GM19035 (cell line): Measurements from ENCODE around the gene PROCA1.
A peak's percentile ranks its signal among the peaks of the same experiment; 100 is the strongest.
"Not testable (repeated sequence)": the region's sequence is repeated elsewhere in the genome, so short reads cannot be mapped to it uniquely, and the experiment has no call there.

ENCODE experiments used
- ATAC-seq: cut with Tn5 transposase; IDR thresholded peaks from one replicate; pipeline ENCODE4 v1.9.1; 2021; ENCODE audit not compliant: unreplicated experiment

The PROCA1 gene

DNA sequence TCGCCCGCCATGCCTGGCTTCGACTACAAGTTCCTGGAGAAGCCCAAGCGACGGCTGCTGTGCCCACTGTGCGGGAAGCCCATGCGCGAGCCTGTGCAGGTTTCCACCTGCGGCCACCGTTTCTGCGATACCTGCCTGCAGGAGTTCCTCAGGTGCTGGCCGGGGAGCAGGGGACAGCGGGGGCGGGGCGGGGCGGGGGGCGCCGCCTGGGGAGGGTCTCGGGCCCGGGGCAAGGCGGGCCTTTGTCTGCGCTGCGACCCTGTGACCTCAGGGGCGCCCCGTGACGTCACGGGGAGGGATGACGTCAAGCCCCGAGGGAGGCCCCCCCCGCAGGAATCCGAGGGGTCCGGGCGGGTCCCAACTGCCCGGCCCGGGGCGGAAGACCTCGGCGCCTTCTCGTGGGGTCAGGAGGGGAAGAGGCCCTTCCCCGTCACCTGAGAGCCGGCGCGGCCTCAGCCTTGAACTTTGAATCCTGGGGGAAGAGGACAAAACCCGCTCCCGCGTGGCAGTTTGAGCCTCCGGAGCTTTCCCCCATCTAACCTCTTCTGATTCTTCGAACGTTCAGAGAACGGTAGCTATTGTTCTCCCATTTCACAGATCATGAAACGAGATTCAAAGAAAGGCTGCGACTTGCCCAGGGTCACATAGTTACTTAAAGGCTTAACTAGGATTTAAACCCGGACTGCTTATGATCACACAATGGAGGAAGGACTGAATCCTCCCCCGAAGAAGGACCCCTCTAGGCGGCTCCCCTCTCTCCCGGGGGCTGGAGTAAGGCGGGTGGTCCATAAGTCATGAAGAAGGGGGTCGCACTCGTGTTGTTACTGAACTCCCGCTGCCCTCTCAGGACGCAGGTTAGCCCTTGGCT is 32.6 kb upstream of the PROCA1 start:
- ATAC-seq, result peak; percentile 33

DNA sequence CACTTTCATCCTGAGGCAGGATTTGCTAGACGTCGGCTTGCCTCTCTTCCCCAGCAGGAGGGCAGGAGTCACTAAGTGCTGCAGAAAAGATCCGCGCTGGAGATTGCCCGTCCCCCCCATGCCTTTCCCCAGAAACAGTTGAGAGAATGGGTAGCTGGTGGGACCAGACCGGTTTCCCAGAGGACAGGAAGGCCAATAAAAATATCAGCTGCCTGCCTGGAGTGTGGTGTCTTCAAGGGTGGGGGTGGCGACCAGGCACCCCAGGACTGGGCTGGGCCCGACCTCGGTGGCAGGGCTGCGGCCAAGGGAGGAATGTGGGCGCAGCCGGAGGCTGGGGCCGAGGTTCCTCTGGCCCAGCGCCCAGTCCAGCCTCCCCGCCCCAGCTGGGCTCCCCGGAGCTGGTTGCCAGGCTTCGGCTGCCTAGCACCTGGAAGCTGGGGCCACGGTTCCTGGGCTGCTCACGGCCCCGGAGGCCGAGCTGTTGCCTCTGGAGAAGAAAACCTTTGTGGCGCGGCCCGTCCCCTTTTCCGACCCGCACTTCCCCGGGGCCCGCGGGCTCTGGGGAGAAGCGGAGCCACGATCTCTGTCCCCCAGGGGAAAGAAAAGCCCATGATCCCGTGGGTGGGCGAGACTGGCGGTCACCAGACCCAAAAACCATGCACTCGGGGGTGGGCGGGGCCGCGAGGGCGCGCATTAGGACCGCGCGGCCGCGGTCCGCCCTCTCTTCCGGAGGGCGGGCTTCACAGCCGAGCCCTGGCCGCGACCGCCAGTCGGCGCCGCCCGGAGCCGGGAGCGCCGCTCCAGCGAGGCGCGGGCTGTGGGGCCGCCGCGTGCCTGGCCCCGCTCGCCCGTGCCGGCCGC is 31.8 kb upstream of the PROCA1 start, which contains the start of gene TRAF4:
Gene TRAF4, plus strand, starts transcription at position 769 of the 861 bp plus-strand sequence. CDS start 102 bp downstream, outside the sequence.
- peak; percentile 67 for ATAC-seq

DNA sequence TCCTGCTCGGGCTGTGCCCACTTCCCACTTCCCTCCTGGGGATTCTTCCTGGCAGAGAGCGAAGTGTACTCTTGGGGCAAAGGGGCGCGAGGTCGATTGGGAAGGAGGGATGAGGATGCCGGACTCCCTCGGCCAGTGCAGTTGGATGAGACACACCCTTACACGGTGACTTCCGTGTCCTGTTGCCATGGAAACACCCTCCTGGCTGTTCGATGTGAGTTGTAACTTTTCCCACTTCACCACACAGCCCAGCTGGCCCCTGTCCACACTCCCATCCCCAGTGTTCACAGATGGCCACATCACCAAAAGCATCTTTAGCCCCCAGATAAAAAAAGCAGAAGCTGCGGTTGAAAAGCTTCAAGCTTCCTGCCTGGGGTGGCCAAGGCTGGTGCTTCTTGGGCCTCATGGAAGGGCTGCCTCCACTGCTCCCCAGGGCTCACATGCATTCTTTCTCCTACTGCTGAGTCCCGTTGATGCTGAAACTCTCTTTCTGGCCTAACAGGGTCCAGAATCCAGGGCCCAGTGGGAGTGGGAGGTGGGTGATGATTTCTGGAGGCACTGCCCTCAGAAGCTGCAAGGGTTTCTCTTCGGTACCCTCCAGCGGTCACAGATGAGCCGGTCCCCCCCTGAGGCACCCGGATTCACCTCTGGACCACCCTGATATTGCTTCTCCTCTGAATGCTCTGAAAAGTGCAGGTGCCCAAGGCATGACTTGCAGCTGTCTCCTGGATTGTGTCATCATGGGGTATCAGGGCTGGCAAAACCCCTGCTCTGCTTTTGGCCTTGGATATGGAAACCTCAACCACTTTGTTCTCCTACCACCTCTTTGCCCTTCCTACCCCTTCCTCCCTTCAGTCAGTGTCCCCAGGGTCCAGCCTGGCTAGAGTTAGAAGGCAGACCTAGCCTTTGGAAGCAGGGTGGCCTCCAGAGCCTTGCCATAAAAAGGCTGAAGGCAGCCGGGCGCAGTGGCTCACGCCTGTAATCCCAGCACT is 30.0 kb upstream of the PROCA1 start:
- ATAC-seq, result no peak

DNA sequence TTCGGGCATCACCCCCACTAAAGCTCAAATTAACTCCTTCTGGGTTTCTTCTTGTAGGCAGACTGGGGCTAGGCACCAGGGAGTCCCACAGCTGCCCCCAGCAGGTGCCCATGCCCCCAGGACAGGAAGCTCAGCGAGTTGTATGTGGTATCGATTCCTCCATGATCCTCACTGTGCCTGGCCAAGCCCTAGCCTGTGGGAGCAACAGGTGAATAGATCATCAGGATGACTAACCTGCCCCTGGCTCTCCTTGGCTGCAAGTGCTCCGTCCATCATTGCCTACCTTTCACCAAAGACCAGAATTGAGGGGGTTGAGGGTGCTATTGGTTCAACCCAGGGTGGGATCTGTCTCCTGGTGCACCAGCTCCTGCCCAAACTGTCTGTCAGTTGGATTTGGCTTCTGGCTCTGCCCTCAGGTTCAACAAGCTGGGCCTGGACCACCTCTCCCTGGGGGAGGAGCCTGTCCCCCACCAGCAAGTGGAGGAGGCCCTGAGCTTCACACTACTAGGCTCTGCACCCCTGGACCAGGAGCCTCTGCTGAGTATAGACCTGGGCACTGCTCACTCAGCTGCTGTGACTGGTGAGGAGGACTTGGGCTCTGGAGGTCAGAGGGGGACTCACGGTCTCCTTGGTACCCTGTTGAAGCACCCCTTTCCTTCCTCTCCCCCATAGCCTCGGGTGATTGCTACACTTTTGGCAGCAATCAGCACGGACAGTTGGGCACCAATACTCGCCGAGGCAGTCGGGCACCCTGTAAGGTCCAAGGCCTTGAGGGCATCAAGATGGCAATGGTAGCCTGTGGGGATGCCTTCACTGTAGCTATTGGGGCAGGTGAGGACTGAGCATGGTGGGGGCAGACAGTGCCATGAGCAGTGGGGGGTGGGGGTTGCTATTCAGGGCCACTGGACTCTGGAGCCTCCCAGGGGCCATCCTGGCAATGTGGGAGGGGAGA is 29.0 kb upstream of the PROCA1 start:
- no peak for ATAC-seq

DNA sequence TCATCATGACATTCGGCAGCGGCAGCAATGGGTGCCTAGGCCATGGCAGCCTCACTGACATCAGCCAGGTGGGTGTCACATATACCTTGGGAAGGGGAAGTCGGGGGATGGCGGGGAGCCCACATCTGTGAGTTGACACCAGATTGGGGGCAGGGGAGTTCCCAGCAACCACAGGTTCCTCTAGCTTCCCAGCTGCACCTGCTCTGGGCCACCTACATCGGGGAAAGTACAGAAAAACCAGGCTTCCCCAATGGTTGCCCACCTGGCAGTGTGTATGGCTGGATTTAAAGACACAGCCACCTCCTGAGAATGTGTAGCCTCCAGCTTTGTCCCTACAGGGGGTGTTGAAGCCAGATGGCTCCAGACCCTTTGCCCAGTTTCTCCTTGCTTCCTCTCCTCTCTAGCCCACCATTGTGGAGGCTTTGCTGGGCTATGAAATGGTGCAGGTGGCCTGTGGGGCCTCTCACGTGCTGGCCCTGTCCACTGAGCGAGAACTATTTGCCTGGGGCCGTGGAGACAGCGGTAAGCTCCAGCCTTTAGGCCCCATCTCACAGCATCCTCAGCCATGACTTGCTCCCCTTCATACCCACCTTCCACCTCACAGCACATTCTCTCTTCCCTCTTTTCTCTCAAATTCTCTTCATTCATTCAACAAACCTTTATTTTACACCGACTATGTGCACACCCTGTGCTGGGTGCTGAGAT is 27.1 kb upstream of the PROCA1 start:
- no peak for ATAC-seq

DNA sequence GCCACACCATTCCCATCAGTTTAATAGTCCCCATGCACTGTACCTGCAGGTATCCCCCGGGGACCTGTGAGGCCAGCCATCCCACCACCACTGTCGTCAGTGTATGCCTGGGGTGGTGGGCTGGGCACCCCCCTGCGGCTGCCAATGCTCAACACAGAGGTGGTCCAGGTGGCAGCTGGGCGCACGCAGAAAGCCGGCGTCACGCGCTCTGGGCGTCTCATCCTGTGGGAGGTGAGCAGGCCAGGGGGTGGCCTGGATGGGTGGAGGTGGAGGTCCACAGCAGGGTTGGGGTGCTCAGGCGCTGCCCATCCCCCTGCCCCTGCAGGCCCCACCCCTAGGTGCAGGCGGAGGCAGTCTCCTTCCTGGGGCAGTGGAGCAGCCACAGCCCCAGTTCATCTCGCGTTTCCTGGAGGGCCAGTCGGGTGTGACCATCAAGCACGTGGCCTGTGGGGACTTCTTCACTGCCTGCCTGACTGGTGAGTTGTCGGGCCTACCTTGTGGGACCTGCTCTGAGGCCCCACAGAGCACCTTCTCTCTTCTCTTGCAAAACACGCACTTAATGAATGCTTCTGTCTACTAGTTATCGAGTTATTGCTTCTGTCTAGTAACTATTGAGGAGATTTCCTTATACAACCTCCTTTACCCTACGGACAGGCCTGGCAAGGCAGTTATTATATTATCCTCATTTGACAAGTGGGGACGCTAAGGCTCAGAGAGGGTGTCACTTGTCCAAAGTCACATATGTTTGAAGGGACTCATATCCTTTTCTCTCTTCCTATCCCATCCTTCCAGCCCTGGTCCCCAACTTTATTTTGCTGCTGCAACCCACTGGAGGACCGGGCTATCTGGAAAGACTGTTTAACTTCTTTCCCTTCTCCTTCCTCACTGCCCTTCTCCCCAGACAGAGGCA is 26.3 kb upstream of the PROCA1 start:
- ATAC-seq, result peak; percentile 66

DNA sequence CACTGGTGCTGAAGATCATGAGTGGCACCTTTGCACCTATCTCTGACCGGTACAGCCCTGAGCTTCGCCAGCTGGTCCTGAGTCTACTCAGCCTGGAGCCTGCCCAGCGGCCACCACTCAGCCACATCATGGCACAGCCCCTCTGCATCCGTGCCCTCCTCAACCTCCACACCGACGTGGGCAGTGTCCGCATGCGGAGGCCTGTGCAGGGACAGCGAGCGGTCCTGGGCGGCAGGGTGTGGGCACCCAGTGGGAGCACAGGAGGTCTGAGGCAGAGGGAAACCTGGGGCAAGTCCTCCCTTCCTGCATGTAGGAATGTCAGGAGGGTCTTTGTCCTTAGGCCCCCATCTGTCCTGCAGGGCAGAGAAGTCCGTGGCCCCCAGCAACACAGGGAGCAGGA is 25.6 kb upstream of the PROCA1 start:
- ATAC-seq, result no peak

DNA sequence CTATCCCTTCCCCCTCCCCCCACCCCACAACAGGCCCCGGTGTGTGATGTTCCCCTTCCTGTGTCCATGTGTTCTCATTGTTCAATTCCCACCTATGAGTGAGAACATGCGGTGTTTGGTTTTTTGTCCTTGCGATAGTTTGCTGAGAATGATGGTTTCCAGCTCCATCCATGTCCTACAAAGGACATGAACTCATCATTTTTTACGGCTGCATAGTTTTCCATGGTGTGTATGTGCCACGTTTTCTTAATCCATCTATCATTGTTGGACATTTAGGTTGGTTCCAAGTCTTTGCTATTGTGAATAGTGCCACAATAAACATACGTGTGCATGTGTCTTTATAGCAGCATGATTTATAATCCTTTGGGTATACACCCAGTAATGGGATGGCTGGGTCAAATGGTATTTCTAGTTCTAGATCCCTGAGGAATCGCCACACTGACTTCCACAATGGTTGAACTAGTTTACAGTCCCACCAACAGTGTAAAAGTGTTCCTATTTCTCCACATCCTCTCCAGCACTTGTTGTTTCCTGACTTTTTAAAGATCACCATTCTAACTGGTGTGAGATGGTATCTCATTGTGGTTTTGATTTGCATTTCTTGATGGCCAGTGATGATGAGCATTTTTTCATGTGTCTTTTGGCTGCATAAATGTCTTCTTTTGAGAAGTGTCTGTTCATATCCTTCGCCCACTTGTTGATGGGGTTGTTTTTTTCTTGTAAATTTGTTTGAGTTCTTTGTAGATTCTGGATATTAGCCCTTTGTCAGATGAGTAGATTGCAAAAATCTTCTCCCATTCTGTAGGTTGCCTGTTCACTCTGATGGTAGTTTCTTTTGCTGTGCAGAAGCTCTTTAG is 24.5 kb upstream of the PROCA1 start:
- ATAC-seq, result not testable (repeated sequence)

DNA sequence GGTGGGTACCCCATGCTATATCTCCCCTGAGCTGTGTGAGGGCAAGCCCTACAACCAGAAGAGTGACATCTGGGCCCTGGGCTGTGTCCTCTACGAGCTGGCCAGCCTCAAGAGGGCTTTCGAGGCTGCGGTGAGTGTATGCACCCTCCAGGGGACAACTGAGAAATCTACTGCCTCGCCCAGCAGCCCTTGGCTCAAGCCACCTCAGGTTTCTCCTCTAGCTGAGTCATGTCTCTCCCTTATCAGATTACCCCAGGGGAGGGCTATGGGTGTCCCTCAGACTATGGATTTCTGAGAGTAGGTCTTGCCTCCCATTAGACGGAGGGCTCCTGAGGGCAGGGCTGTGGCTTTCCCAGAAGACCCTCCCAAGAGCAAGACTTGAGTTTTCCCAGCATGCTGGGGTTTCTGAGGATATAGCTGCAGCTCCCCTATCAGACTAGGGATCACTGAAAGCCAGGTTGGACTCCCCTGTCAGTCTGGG is 23.6 kb upstream of the PROCA1 start:
- no peak for ATAC-seq

DNA sequence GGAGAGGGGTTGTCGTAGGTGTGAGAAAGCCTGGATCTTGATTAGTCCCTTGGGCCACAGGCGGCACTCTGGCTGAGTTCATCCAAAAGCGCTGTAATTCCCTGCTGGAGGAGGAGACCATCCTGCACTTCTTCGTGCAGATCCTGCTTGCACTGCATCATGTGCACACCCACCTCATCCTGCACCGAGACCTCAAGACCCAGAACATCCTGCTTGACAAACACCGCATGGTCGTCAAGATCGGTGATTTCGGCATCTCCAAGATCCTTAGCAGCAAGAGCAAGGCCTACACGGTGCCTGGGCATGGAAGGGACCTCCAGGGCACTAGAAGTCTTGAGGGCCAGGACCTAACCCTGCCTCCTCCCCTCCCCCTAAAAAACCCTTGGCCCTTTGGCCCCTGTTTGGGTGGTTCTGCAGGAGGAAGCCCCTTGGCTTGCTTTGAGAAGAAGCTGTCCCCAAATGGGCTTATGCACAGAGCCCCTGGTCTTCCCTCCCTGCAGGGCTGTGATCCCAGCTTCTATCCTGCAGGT is 23.1 kb upstream of the PROCA1 start:
- no peak for ATAC-seq

DNA sequence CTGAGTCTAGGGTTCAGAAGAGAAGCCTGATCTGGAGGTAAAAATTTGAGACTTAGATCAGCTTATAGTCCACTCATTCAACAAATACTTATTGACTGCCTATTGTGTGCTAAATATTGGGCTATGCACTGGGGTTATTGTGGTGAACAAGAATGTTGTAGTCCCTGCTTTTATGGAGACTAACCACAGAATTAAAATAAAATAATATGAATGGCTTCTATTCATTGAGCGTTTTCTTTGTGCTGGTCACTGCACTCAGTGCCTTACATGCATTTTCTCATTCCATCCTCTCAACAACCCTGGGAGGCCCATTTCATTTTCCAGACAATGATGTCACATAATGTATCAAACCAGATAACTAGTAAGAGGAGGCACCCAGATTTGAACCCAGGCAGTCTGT is 21.7 kb upstream of the PROCA1 start:
- no peak for ATAC-seq

DNA sequence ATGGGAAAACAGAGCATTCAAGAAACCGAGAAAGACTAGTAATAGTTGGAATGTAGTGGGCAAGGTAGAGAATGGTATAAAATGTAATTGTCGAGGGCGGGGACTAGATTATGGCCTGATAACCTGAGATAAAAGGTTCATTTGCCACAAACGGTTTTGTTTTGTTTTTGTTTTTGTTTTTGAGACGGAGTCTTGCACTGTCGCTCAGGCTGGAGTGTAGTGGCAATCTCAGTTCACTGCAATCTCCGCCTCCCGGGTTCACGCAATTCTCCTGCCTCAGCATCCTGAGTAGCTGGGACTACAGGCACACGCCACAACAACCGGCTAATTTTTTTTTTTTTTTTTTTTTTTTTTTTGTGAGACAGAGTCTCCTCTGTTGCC is 18.3 kb upstream of the PROCA1 start:
- no peak for ATAC-seq

DNA sequence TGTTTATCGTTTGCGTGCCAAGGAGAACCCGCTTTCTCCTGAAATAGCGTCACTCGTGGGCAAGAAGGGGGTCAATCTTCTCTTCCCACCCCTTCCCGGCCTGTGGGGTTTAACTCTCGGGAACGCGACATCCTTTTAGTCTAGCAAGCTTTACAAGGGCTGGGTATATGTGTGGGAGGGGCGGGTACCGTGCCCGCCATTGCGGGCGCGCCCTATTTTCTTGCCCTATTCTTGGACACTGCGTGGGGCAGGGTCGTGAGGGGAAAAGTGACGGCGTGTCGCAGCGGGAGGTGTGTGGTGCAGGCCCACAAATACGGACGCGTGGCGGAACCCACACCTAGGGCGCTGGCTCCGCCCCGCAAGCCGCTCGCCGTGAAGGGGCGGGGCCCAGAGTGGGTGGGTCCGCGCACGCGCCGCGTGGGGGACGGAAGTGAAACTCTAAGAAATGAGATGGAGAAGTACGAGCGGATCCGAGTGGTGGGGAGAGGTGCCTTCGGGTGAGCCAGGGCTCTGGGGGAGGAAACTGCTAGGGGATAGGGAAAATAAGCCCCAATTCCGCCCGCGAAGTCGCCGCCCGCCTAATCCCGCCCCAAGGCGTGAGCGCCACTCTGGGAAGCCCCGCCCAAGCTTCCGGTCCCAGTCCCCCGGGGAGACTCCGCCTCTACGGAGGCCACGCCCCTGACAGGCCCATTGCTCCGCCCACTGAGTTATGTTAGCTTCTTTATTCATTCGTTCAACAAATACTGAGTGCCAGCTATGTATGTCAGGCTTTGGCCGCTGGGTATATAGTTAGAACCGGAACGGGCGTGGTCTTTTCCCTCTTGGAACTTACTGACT is 16.9 kb upstream of the PROCA1 start, which contains the start of gene NEK8:
Gene NEK8, plus strand, starts transcription at position 425 of the 837 bp plus-strand sequence. Its CDS starts 26 bp downstream, at position 451.
- peak; percentile 42 for ATAC-seq

DNA sequence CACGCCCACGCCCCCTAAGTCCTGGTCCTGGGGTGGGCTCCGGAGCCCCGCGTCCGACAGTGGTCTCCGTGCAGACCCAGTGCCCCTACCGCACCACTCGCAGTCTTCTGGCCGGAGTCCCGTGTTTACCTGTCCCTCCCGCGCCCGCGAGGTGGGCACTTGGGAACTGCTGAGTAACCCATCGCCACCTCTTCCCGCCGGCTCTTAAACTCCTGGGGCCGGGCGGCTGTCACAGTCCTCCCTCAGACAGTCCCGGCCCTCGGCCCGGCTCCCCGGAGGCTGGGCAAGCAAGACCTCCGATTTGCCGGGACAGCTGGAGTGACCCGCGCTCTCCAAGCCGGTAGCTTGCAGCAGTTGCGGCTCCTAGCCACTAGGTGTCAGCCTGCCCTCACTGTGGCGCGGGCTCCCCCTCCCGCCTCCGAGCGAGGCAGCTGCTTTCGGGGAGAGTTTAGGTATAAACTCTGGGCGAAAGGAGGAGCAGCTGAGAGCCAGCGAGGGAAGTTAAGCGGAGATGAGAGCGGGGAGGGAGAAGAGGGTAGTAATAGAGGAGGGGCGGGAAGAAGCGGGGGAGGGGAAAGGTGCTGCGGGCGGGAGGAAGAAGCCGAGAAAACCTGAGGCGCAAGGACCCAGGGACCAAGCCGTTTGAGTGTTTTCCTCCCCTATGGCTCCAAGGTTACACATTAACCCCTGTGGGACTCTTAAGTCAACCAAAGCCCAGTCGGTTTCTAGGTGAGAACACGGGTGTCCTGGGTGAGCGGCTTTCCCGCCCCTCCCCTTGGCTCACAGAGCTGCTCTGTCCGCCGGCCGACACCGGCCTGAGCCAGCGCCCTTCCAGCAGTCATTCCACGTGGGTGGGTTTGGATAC is 15.2 kb upstream of the PROCA1 start:
- ATAC-seq, result peak; percentile 47

DNA sequence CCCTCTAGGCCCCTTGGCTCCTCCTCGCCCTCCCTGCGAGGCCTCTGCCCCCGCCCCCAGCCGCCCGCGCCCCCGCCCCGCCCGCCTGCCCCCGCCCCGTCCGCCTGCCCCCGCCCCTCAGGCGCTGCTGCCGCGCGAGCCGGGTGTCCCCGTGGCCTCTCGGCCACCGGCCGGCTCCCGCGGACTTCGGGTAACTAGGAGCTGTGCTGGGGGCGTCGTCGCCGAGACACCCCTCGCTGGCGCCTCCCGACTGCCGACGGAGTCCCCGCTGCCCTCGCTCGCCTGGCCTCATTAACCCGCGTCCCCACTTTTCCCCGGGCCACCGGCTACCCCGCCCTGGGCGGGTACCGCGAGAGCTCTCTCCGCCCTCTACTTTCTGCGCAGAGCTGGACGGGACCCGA is 14.5 kb upstream of the PROCA1 start, which contains the start of gene TLCD1:
Gene TLCD1, minus strand, starts transcription at position 8 of the 401 bp plus-strand sequence. CDS start 136 bp downstream, outside the sequence.
- peak; percentile 16 for ATAC-seq
